Stimulated activated CD8-positive, alpha-beta memory T cell treated with anti-CD3 and anti-CD28 coated beads, Interleukin-12 subunit alpha, Interleukin-12 subunit beta, amount 100 ng/mL, for 24 hours (primary cell): ENCODE results near the gene ABHD16B.
"Not testable (repeated sequence)": the region's sequence is repeated elsewhere in the genome, so short reads cannot be mapped to it uniquely, and the experiment has no call there.

ENCODE experiments used
- DNase-seq: peaks from one replicate; pipeline ENCODE4 v3.0.0-alpha.2; 2020; ENCODE audit errors: extremely low read depth

ABHD16B gene

DNA sequence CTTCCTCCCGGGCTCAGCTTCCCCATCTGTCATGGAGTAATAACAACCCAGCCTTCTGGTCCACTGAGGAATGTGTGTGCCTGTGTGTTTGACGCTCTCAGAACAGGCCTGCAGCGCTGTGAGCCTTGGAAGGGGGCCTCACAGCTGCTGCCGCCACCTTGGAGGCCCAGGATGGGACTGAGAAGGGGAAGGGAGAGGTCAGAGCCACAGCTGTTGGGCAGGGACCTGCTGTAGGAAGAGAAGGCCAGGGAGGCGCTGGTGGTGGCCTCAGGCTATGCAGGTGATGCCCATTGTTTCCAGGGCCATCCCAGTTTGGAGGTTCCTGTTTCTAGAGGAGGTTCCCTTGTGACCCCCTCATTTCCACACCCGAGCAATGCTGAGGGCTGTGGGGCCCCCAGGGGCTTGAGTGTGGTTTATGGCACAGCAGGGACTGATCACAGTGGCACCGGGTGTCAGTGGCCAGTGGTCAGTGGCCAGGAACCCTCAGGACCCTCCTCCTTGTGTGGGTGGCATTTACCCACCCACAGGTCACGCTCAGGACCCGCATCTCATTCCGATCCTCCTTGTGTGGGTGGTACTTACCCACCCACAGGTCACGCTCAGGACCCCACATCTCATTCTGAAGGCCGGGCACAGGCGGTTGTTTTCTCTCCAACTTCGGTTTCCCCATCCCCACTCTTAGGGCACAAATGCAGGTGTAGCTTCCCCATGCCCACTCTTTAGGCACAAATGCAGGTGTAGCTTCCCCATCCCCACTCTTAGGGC is 17.8 kb downstream of the ABHD16B start:
- no peak for DNase-seq

DNA sequence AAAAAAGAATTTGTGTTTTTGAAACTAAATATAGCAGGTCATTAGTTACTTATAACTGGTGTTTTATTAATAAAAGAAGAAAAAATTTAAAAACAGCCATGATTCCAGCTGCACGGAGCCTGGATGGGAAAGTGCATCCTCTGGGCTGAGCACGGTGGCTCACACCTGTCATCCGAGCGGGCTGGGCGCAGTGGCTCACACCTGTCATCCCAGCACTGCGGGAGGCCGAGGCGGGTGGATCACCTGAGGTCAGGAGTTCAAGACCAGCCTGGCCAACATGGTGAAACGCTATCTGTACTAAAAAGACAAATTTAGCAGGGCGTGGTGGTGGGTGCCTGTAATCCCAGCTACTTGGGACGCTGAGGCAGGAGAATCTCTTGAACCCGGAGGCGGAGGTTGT is 19.6 kb downstream of the ABHD16B start:
- not testable (repeated sequence) for DNase-seq

DNA sequence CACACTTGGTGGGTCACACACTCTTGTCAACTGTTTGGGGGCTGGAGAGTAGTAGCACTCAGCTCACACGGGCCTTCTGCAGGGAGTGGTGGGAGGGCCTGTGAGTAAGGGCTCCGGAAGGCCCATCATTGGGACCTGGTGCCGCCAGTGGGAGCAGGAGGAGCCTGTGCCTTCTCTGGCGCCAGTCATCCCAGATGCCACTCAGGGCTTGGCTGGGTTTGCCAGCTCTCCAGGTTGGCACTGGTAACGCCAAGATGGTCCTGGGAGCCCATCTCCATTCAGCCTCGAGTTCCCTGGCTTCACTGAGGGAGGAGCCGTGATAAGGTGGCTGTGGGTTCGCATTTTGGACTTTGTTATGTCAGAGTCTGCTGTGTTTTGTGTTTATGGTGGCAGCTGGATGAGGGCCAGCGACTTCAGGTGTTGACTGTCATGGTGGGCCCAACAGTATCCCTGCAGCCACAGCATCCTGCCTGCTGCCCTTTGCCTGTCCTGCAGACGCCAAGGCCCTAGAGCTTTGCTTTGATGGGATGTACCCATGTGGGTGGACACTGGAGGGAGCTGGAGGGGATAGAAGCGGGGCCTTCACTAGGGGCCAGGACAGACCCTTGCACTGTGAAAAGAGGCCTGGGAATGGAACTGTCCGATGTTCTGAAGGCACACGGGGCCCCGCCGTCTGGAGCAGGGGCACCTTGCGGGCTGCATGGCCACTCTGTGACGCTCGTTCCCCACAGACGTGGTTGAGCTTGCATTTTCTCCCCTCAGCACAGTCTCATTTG is 20.3 kb downstream of the ABHD16B start:
- no peak for DNase-seq

DNA sequence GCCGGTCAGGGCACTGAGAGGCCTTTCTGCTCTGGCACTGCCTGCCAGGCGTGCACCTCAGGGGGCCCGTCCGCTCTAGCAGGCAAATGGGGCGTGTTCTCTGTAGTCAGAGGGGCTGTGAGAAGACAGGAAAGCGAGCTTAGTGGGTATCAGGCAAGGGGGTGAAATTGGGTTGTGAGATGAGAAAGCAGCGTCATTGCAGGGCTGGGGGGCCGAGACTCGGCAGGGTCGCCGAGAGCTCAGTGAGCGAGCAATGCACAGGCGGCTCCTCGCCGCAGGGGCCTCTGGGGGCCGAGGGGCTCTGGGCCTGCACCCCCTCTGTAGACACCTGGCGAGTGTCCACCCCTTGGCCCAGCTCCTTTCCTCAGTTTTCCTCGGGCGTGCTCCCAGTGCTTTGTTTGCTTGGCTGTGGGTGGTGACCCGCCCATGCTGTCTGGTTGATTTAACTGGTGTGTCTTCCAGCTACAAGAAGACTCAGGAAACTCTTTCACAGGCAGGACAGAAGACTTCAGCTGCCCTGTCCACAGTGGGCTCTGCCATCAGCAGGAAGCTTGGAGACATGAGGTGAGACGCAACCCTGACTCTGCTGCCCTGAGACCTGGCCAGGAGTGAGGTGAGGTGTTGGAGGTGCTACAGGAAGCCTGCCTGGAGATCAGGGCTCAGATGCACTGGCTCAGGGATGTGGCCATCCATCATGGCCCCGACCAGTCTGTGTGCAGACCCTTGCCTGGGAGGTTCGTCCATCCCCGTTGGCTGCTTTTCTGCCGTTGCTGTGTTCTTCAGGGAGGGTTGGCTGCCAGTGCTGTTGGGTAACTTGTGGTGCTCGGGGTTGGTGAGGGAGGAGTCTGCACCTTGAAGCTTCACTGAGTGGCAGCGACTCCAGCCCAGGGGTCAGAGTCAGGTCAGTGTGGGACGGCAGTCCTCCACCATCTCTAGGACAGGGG is 21.2 kb downstream of the ABHD16B start:
- no peak for DNase-seq

DNA sequence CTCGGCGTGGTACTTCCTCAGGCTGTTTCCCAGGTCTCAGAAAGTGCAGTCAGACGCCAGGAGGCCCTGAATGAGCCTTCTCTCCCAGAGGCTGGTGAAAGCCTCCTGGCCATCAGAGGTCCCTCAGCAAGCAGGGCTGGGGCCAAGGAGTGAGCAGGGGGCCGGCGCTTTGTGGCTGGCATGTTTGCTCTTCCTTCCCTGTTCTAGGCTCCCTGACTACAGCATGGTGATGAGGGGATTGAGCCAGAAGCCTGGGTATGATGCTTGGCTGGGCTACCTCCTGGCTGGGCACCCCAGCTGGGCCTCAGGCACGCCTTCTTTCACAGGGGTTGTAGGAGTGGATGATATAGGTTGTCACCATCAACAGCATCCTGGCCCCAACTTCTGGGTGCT is 21.9 kb downstream of the ABHD16B start:
- DNase-seq: no peak

DNA sequence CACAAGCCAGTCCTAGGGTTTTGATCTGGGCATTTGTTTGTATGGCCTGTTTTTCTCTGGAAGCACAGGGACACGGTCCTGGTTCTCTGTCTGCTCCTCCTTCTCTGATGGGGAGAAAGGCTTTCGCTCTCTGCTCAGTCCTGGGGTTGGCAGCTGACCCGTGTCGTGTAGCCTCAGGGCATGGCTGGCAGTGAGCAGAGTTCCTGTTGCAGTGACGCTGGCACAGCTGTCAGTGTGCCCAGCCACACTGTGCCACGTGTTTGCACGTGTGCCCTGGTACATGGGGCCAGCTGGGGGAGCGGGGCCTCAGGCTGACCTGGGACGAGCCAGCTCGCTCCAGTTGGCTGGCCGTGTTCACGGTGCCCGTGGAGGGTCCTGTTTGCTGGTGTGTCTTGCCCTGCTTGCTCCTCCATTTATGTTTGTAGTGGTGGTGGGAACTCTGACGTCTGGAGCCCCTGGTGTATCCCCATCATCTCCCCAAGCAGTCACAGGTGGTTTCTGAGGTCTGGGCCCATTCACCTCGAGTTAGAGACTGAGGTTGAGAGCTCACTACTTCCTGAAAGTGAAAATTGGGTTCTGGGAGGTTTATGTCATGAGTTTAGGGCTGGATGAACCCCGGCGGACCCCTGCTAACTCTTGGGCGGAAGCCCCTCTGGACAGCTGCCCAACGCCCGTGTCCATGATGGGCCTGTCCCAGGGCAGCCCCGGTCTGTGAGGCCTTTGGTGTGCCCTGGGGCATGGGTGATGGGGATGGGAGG is 23.4 kb downstream of the ABHD16B start:
- no peak for DNase-seq

DNA sequence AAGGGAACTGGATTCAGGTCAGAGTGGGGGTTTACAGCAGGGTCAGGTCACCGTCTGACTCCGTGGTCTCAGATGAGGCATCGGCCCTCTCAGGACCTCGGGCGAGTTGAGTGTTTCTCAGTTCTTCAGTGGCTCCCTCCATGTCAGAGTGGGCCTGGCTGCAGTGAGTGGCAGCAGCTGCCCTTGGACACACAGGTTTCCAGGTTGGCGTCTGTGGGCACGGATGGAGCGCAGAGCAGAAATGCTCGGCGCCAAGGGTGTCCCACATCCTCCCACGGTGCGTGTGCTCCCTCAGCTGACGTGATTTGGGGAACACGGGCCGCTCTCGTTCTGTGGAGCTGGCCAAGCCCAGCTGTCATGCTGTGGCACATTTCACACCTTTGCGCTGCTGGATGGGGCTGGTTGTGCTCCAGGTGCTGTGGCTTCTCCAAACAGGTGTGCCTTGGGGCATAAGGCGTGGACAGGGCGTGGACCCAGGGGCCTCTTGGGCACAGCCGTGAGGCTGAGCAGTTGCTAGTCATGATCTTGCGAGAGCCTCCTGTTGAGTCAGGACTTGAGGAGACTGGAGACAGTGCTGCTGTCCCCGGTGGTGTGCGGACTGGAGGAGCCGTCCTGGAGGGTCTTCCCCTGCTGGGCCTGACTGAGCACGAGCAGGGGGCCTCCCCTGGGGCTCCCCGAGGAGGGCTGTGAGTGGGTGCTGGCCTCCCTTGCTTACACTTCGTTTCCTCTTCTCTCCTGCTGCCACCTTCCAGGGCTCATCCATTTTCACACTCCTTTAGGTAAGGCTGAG is 24.2 kb downstream of the ABHD16B start:
- no peak for DNase-seq

DNA sequence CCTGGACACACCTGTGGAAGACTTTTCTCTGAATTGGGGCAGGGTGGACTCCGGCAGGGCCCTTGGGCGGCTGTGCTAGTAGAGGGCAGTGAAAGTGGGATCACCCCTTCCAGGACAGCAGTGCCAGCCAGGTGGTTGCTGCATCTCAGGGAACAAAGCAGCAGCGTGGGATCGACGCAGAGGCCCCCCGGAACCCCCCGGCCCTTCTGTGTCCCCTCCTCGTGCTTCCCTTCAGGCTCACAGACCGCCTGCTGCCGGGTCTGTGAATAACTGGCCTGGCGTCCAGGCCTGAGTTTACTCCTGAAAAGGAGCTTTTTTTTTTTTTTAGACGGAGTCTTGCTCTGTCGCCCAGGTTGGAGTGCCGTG is 24.7 kb downstream of the ABHD16B start:
- DNase-seq: no peak

DNA sequence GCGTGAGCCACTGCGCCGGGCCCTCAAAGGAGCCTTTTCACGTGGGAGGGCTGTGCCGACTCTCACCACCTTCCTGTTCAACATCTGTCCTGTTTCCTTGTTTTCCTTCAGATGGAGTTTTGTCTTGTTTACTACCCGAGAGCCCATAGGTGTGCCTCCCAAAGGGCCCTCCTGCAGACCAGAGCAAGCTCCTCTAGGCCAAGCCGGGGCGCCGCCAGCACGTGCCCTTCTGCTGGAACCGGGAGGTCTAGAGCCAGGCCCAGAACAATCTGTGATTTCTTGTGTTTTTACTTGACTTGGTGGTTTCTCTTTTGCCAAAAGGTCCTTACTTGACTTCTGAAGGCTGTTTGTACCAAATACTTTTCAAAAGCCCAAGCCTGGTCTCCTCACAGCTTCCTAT is 25.6 kb downstream of the ABHD16B start:
- DNase-seq: no peak

DNA sequence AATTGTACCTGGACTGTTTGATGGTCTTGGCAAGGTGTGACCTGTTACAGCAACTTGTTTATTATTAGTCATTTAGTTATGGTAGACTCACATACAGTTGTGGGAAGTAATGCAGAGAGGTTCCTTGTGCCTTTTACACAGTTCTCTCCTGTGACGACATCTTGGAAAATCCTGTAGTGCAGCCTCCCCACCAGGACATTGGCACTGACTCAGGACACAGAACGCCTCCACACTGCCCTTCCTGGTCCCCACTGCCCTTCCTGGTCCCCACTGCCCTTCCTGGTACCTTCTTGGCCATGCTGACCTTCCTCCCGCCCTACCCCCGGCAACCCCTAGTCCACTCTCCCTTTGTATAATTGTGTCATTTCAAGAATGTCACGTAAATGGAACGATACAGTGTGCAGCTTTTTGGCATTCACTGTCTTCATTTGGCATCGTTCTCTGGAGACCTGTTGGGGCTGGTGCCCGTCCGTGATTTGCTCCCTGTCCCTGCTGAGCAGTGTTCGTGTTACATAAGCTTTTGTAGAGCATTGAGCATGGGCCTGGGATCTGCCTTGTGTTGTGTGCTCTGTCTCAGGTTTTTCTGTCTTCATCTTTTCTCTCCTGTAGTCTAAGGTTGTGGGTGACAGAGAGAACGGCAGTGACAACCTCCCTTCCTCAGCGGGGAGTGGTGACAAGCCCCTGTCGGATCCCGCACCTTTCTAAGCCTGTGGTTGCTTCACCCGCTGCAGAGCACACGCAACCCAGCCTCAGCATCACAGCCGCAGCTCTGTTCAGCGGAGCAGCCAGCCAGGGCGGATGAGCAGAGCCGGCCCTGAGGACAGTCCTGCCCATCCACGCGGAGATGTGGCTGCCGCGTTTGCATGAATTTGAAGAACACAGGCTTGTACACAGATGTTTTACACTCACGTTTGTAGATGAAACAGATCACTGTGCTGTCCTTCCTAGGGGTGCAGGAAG is 28.2 kb downstream of the ABHD16B start:
- no peak for DNase-seq

DNA sequence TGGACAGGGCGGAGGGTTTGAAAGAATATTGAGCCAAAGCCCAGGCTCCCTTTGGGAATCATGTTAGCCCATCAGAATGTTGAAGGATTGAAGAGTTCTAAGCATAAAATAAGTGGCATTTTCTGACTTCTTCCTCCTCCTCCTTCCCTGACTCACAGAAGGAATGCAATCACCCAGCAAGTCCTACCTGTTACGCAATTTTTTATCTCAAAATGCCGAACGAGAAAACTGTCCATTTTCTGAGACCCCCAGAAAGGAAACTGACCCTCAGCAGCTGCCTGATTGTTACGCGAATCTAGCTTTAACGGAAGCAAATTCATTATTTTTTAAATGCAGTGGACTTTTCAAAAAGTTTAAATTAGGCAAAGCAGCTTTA is 28.9 kb downstream of the ABHD16B start:
- no peak for DNase-seq

DNA sequence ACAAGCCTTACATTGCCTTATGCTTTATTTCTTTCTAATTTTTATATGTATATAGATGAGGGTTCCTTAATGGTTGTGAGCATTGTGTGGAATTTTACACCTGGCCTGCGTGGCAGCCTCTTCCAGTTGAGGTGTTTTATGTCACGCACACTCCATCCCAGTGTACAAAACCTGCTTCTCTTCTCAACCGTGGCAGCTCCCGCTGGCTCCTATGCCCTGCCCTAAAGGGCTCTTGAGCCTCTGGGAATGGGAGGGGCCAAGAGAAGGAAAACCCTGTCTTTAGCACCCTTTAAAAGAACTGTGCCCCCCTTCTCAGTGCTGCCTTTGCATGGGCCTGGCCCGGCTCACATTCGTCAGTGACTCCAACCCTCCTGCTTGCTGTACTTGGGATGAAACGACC is 29.3 kb downstream of the ABHD16B start:
- DNase-seq: no peak

DNA sequence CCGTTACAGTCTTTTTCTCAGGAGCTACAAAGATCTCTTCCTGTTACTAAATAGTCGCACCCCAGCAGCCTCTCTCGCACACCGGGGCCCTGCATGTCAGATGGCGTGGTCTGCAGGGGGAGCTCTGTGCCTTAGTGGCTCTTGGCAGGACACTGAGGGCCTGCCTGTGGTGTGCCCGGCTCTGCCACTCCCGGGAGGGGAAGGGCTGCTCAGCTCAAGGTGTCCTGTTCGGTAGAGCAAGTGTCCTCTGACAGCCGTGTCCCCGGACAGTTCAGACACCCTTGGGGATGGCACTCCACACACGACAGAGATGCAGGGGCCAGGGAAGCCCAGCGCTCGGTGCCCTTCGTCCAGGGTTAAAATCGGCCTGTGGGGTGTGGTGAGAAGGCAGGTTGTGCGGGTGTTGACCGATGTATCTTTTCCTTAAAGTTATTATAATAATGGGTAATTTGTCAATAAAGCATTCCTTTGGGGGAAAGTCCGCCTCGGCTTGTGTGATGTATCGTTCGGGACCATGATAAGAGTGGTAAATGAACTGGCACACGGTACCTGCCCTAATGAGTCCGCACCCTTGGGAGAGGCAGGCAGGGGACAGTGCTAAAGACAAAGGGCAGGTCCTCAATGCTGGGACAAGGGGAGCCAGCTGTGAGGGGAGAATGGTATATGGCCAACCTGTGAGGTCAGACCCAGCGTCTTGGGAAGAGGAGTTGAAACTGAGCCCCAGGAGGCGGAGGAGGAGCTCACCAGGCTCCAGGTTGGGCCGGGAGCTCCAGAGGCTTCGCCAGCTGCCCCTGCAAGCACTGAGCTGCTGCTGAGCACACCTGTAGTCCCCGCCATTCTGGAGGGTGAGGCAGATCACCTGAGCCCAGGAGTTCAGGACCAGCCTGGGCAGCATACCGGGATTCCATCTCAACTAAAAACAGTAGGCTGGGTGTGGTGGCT is 30.0 kb downstream of the ABHD16B start:
- DNase-seq: no peak

DNA sequence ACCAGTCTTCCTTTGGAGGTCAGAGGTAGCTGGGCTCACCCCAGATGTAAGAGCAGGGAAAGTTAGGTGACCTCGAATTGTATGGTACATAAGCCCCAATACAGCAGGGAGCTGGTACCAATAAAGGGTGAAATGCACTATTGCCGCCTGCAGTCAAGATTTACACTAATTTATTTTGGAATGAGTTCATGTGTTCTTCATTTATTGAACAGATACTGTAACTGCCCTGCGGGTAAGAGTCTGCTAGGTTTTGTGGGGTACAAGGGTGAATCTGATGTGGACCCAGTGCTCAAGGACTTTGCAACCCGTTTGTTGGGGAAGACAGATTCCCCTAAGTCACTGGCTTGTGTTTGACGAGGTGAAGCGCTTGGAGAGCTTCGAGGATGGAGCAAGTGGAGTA is 31.1 kb downstream of the ABHD16B start:
- DNase-seq: no peak

DNA sequence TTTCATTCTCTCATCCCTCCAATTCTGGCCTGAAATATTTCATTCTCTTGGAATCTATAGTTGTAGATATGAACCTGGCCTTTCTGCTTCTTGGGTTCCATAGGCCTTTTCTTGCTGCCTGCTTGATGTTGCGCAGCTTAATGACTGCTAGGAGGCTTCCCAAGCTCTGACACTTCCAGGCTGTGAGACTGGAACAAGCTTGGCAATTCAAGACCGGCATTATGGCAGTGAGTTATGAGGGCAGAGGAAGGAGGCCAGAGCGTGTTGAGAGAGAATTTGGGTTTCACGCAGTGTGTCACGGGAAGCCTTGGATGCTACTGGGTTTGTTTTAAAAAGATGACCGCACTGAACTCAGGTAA is 32.7 kb downstream of the ABHD16B start:
- DNase-seq: no peak

DNA sequence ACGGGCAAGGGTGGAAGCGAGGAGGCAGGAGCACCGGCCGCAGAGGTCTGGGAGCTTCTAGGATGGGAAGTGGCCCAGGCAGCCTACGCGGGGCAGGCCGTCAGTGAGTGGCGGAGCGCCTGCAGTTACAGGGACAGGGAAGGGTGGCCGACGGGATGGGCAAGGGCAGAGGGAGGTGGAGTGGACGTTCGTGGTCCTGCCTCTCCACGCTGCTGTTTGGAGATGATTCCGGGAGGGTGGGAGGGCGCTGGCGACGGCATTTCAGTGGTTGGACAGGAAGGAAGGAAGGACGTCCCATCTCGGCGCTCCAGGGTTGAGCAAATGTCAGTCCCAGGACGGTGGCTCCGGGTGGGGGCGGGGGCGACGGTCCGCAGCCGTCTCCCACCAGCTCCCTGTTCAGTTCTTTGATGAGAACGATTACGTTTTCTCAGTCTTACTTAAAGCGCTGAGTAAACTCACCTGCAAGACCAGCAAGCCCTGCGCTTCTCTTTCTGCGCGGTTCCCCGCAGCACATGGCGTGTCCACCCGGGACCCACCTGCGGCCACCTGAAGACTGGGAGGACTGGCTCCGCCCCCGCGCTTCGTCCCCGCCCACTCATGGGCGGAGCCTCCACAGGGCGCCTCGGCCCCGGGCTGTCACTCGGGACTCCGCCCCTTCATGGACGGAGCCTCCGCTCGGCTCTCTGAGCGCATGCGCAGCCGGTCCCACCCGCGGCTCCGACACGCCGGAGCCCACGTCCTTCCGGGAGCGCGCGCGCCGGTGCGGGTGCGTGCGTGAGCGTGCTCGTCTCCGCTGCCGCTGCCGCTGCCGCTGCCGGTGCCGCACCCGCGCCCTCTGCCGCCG is 33.3 kb downstream of the ABHD16B start, which contains the start of gene DNAJC5:
Gene DNAJC5, plus strand, starts transcription at position 769 of the 844 bp plus-strand sequence. CDS start 33,220 bp downstream, outside the sequence.
- DNase-seq: peak; percentile 85

DNA sequence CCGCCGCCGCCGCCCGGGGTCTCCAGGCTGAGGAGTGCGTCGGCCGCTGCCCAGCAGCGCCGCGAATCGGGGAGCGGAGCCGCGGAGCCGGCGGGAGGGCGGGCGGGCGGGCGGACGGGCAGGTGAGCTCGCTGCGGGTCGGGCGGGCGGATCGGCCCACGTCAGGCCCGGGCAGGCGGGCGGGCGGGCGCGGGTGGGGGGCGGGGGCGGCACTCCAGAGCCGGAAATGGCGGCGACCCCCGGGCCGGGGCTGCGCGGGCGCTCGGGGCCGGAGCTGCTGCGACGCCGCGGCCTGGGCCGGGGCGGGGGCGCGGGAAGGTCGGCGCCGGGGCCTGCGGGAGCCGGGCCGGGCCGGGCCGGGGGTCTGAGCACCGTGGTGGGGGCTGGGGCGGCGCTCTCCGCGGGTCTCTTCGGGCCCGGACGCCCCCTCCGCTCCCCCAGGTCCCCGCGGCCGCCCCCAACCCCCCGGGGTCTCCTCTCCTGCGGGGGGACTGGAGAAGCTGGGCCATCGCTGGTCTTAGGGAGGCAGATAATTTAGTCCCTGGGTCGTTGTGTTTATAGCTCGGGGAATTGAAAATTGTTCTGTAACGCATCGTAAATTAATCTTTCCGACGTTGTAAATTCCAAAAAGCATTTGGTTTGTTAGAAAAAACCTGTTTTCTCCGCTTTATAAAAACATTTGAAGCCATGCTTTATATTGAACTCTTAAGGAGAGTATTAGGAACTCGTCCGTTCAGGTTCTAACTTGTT is 34.1 kb downstream of the ABHD16B start:
- no peak for DNase-seq
